GM12872 (cell line): Measurements from ENCODE around the gene STARD7.

Experiments used
- CTCF ChIP-seq: IDR thresholded peaks from 3 replicates; pipeline ENCODE4 v1.5.1; 2011; ENCODE audit warnings: low read depth, mild to moderate bottlenecking, low read length, moderate library complexity; ENCODE audit not compliant: insufficient read depth

The STARD7 gene

GRCh38 chr2:96135171-96135570, 73.5 kb downstream of the STARD7 start:
- TF ChIP-seq CTCF = no peak
